Lower leg skin (tissue), 4 donors: ENCODE measurements around the gene ACTG2. TPM values are rescaled to one million over a fixed set of nuclear protein-coding genes. Genes with fewer than 3 reads are reported as not detected.
A peak's percentile ranks its signal among the peaks of the same experiment; 100 is the strongest.

Source experiments
- DNase-seq, 2 donors: peaks; one replicate each; pipeline ENCODE4 v3.0.0-alpha.2; 2019; ENCODE audit warnings: low spot score in 2 of 2
- H3K4me3 ChIP-seq: fragments of 200-600 bp; sonication (generic); 2 replicates; pipeline ENCODE4 v1.5.1; 2017; ENCODE audit warnings: mild to moderate bottlenecking, low read depth; ENCODE audit not compliant: poor library complexity, severe bottlenecking
- POLR2A ChIP-seq, 2 donors: fragments of 450-650 bp; IDR thresholded peaks; one replicate each; pipeline ENCODE4 v1.6.1; 2016 to 2017; ENCODE audit warnings: antibody characterized with exemption in 2 of 2, mild to moderate bottlenecking in 1 of 2, moderate library complexity in 1 of 2
- WGBS, 2 donors: methylation state at CpG; one replicate each; pipeline ENCODE4 v1.1.5; 2018; 5-methylcytosine and 5-hydroxymethylcytosine counted together
- intact Hi-C: fragments of 100-400 bp; cut with DNase I; formaldehyde crosslinking; loops from one replicate; pipeline ENCODE4 v1.15.0; 2023; ENCODE audit warnings: low total_unique reads
- total RNA-seq, 4 donors: library from RNA; depleted of rRNA; stranded (reverse); fragments of >200 nt; gene quantifications; one replicate each; pipeline ENCODE4 v1.1.0, GENCODE V29; 2016
- TF ChIP-seq, protein P1 (sequence below), 3 donors: fragments of 450-650 bp; IDR thresholded peaks; one replicate each; pipeline ENCODE4 v1.5.1; 2016; ENCODE audit warnings: antibody characterized with exemption in 3 of 3, mild to moderate bottlenecking in 3 of 3, moderate library complexity in 2 of 3

ACTG2 gene
- total RNA-seq, 4 donors from 2014 or later: 4.9 to 75.4 (median 9.4) TPM

GRCh38 chr2:73889206-73889605 lies 3.6 kb upstream of the ACTG2 start:
- intact Hi-C loops: no loop called here
- 57 to 73% methylated on average over 5 of the region's 5 CpGs for WGBS, 2 donors
- TF ChIP-seq, protein P1, sequence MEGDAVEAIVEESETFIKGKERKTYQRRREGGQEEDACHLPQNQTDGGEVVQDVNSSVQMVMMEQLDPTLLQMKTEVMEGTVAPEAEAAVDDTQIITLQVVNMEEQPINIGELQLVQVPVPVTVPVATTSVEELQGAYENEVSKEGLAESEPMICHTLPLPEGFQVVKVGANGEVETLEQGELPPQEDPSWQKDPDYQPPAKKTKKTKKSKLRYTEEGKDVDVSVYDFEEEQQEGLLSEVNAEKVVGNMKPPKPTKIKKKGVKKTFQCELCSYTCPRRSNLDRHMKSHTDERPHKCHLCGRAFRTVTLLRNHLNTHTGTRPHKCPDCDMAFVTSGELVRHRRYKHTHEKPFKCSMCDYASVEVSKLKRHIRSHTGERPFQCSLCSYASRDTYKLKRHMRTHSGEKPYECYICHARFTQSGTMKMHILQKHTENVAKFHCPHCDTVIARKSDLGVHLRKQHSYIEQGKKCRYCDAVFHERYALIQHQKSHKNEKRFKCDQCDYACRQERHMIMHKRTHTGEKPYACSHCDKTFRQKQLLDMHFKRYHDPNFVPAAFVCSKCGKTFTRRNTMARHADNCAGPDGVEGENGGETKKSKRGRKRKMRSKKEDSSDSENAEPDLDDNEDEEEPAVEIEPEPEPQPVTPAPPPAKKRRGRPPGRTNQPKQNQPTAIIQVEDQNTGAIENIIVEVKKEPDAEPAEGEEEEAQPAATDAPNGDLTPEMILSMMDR (IDR thresholded peaks at IDR 0.05): no peak
- no peak for TF ChIP-seq POLR2A (IDR thresholded peaks at IDR 0.05)
- no peak for DNase-seq
- H3K4me3 ChIP-seq: no peak overlapping the region

GRCh38 chr2:73890301-73891092 lies 2.3 kb upstream of the ACTG2 start:
- intact Hi-C loops: no loop called here
- DNase-seq: peak in 1 of 2 donors; percentile 59
- 82 to 83% methylated on average over 9 of the region's 9 CpGs for WGBS, 2 donors
- TF ChIP-seq, protein P1 (IDR thresholded peaks at IDR 0.05): no peak
- TF ChIP-seq POLR2A (IDR thresholded peaks at IDR 0.05): no peak
- H3K4me3 ChIP-seq: no peak overlapping the region

DNA sequence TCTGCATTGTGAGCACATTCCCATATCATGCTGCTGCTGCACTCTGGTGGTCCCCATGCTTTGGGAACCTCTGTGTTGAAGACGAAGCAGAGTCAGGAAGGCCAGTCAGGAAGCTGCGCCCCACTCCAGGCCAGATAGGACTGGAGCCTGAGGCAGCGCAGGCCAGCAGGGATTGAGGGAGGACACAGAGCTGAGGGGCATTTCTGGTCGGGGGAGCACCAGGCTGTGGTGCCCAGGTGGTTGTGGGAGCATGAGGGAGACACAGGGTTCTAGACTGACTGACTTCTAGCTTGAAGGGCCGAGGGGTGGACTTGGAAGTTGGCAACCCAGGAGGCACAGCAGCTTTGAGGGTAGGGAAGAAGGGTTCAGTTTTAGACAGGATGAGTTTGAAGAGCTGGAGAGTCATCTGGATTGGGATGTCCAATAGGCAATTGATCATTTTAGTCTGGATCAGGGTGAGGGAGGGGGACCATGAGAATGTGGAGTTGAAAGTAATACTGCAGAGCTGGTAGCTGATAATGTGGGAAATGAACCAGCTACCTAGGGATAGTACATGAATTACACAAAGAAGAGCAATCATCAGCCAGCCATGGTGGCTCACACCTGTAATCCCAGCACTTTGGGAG lies 1.4 kb upstream of the ACTG2 start:
- intact Hi-C loops: no loop called here
- H3K4me3 ChIP-seq: no peak overlapping the region
- WGBS, 2 donors: 93 to 96% methylated on average over 5 of the region's 5 CpGs
- TF ChIP-seq, protein P1 (IDR thresholded peaks at IDR 0.05): no peak
- TF ChIP-seq POLR2A (IDR thresholded peaks at IDR 0.05): no peak
- peak in 1 of 2 donors; percentile 46 for DNase-seq

DNA sequence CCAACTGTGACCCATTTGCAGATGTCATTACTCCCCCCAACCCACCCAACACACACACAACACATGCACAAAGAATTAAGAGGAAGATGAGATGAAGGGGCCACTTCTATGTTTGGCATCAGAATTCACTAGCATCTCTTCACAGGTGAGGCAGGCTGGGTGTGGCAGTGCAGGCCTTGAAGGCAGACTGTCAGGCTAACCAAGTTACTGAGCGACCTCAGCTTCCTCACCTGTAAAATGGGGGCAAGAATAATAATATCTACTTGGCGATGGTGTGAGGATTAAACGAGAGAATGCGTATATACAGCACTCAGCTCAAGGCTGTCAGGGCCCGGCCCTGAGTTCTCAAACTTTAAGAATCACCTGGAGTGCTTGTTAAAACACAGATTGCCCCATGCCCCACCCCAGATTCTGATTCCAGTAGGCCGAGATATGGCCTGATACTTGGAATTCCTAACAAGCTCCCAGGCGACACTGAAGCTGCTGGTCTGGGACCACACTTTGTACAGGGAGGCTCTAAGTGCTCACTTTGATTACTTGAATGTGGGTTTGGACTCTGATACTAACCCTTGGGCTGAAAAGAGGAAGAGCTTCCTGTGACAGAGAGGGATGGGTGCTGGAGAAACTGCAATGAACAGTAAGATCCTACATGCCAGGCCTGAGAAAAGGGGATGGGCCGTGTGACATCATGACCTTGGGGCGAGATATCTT lies 1.1 kb downstream of the ACTG2 start:
- peak in 1 of 2 donors; percentile 42 for DNase-seq
- H3K4me3 ChIP-seq: no peak overlapping the region
- intact Hi-C loops: no loop called here
- TF ChIP-seq POLR2A (IDR thresholded peaks at IDR 0.05): no peak
- TF ChIP-seq, protein P1 (IDR thresholded peaks at IDR 0.05): no peak
- 90 to 91% methylated on average over 9 of the region's 9 CpGs for WGBS, 2 donors

GRCh38 chr2:73894475-73894850 lies 1.7 kb downstream of the ACTG2 start:
- 93 to 98% methylated on average over 2 of the region's 2 CpGs for WGBS, 2 donors
- no peak overlapping the region for H3K4me3 ChIP-seq
- no peak for DNase-seq
- no peak for TF ChIP-seq POLR2A (IDR thresholded peaks at IDR 0.05)
- TF ChIP-seq, protein P1 (IDR thresholded peaks at IDR 0.05): no peak
- intact Hi-C loops: no loop called here
